Activated CD4-positive, CD25-positive, alpha-beta regulatory T cell treated with anti-CD3 and anti-CD28 coated beads, Interleukin-2, amount 50 U/mL, for 16 hours (primary cell): ENCODE data around the gene DCLRE1B.
"Not testable (repeated sequence)": the region's sequence is repeated elsewhere in the genome, so short reads cannot be mapped to it uniquely, and the experiment has no call there.

Source experiments
- DNase-seq: peaks from one replicate; pipeline ENCODE4 v3.0.0-alpha.2; 2020; ENCODE audit warnings: low read depth, low spot score

Gene DCLRE1B

DNA sequence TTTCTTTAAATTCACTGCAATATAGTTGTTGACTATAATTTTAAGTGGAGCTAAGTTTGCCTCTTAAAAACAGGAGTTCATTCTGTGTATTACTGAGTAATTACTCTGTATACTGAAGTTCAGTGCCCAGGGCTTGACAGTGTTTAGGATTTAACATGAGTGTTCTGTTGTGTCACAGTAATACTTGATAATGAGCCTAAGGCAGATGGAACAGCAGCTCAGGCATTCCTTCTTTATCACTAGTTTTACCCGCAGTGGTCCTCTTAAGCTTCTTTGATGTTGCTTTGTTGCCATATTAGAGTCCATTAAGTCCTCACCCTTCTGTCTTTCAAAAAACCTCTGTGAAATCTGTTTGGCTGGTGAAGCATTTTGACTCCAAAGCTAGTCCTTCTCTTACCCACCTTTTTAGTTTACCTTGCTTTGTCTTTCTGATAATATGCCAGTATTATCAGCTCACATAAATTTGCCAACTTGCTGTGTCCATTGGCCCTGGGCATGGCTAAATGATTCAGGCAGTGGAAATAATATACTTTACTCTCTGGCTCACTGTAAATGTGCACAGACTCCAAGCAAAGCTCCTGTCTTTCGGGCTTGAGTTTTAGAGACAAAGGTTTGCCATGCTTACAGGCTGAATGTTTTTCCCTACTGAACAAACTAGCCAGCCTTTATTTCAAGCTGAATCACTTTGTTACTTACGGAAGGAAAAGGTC is 41.7 kb downstream of the DCLRE1B start:
- no peak for DNase-seq

DNA sequence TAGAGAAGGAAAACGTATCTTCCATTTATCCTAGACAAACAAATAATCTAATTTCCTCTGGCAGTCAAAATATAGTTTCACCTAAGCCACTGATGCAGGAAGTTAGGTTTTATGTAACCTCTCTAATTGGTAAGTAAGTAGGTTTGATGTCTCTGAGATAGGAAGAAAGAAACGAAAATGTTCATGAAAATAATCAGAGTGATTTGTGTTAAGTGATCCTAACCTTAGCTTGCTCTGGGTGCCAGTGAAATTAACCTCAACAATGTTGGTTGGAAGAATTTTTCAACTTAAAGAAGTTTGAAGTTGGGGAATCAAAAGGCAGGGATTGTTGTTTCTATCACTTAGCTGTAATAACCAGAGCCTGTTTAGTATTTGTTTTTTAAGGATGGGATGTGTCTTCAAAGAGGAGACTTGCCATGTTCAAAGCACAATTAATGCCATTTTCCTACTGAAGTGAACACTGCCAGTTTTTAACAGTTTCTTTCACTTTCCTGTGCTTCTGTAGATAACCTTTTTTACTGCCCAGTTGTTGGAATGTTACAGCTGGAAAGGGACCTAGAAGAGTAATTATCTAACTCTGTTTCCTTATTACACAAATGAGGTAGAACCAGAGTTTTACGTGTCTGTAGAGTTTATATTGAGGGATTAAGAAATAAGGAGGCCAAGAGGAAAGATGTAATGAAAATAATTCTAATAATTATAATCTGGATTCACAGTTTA is 42.4 kb downstream of the DCLRE1B start:
- DNase-seq: no peak

DNA sequence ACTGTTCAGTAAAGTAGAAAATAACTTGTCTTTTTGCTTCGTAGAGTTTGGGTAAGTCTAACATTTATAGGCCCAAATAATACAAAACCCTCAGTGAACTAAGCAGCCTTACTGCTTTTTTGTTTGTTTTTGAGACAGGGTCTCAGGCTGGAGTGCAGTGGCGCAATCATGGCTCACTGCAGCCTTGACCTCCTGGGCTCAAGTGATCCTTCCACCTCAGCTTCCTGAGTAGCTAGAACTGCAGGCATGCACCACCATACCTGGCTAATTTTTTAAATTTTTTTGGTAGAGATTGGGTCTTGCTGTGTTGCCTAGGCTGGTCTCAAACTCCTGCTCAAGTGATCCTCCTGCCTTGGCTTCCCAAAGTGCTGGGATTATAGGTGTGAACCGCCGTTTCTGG is 43.0 kb downstream of the DCLRE1B start:
- DNase-seq: not testable (repeated sequence)

DNA sequence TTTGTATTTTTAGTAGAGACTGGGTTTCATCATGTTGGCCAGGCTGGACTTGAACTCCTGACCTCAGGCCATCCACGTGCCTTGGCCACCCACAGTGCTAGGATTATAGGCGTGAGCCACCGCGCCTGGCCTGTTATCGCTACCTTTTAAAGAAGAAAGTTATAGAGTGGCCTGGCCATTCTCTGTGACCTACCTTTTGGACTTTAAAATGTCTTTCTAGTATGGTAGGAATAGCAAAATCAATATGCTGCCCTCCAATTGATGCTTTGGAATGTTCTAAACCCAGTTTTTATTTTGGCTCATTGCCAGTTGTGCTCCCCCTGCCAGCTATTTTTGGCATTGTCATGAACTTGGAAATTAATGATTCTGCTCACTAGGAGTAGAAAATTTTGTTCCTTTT is 43.9 kb downstream of the DCLRE1B start:
- DNase-seq: no peak

DNA sequence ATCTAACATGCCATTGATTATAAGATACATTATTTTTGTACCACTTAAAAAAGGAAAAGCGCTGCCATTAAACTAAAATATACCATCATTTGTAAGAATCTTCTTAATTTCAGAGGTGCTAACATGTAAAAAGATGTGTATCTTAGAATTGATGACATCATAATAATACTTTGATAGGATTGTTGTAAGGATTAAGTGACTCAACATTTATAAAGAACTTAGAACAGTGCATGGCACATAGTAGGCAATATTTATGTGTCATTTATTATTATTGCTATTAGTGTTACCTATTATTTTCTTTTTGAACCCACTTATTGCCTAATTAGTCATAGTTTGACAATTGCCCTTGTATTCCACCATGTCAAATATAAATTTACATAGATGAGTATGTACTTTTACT is 45.8 kb downstream of the DCLRE1B start:
- no peak for DNase-seq

DNA sequence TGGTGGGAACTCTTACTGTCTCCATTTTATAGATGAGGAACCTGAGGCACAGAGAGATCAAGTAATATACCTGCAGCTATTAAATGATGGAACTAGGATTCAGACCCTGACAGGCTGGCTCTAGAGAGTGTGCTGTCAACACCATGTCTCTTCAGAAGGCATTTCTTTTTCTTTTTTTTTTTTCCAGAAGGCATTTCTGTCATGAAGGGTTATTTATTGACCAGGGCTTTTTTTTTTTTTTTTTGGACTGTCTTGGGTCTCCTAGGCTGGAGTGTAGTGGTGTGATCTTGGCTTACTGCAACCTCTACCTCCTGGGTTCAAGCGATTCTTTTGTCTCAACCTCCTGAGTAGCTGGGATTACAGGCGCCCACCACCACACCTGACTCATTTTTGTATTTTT is 46.6 kb downstream of the DCLRE1B start:
- no peak for DNase-seq

DNA sequence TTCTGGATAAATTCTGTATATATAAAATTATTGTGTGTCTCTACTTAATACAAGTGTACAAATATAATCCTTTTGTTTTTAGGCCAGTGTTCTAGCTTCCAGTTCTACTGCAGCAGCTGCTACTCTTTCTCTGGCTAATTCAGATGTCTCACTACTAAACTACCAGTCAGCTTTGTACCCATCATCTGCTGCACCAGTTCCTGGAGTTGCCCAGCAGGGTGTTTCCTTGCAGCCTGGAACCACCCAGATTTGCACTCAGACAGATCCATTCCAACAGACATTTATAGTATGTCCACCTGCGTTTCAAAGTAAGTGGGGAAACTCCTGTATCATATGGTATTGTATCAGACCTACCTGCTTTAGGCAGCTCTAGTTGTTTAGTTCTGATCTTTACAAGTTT is 52.9 kb downstream of the DCLRE1B start:
- DNase-seq: no peak

DNA sequence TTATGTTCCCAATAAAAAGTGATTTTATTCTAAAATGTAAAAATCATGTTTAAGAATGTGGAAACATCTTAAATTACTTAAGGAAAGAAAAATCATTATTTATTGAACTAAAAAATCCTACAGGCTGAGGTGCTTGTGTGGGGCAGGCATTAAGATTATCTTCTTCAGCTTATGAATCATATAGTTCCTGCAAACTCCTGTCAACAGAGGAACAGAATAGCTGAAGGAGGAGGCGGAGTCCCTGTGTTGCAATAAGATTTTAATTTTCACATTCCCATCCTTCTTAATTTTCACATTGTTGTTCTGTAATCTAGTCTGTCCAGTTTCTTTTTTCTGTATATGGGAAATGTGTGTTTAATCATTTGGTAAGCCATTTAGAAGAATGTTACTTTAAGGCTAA is 53.6 kb downstream of the DCLRE1B start:
- DNase-seq: no peak

DNA sequence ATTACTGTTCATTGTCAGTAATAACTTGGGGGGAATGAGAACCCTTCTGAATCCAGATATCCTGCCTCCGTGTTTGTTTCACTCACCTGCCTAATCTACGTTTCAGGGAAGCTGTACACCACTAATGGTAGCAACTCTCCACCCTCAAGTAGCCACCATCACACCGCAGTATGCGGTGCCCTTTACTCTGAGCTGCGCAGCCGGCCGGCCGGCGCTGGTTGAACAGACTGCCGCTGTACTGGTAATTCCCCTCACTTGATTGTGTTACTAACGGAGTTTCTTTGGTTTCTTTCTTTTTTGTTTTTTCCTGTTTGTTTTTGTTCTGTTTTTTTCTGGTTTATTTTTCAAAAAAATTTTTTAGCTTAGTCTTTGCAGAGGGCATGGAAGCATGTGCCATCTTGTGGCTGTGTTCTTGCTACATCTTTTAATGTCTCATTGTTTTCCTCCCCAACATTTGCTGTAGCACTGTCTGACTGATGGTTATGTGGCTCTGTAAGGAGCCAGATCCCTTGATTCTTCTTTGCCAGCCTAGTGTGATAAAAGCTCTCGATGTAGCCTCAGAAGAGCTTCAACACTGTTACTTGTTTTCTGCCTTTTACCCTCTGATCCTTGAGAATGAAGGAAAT is 58.3 kb downstream of the DCLRE1B start:
- no peak for DNase-seq
